H1 (cell line): ENCODE measurements around the gene PKM. TPM values are rescaled to one million over a fixed set of nuclear protein-coding genes. Genes with fewer than 3 reads are reported as not detected.

Experiments used
- CTCF ChIA-PET: fragments of 300-600 bp; sonication (Branson Sonifier 250); formaldehyde crosslinking; loops from one replicate; lab custom pipeline; 2021; ENCODE audit not compliant: partially characterized antibody; lab: Charles Lee
- POLR2A ChIA-PET: fragments of 300-600 bp; sonication (Branson Sonifier 250); formaldehyde crosslinking; loops from one replicate; lab custom pipeline; 2021; ENCODE audit warnings: inconsistent platforms; ENCODE audit not compliant: partially characterized antibody; lab: Charles Lee
- DNase-seq, 2 experiments: peaks; one replicate each; pipeline versions ENCODE4 v3.0.0 to v3.0.0-alpha.2; 2010 to 2022; ENCODE audit warnings: low spot score in 2 of 2, low read depth in 1 of 2, mixed read lengths in 1 of 2
- FAIRE-seq: peaks from 2 replicates; lab custom pipeline; 2011; peaks lifted over from hg19 to GRCh38; lab: Jason Lieb, UNC
- H2AFZ ChIP-seq: 2 replicates; pipeline ENCODE4 v1.8.1; 2012; ENCODE audit warnings: low read length, inconsistent platforms
- H2AK5ac ChIP-seq: 2 replicates; pipeline ENCODE4 v1.6.1; 2013; ENCODE audit warnings: low read depth, low read length
- H2BK120ac ChIP-seq: replicated peaks from 2 replicates; pipeline ENCODE3; 2013; ENCODE audit warnings: low read depth, low read length, inconsistent platforms
- H2BK12ac ChIP-seq: 2 replicates; pipeline ENCODE4 v1.6.1; 2013; ENCODE audit warnings: low read depth, low read length
- H2BK15ac ChIP-seq: 2 replicates; pipeline ENCODE4 v1.6.1; 2013; ENCODE audit warnings: low read length
- H2BK20ac ChIP-seq: 2 replicates; pipeline ENCODE4 v1.6.1; 2013; ENCODE audit warnings: low read length
- H2BK5ac ChIP-seq: 2 replicates; pipeline ENCODE4 v1.6.1; 2013; ENCODE audit warnings: low read depth, low read length
- H3K14ac ChIP-seq: 2 replicates; pipeline ENCODE4 v1.6.1; 2013; ENCODE audit warnings: inconsistent platforms; ENCODE audit not compliant: insufficient read length
- H3K18ac ChIP-seq: 2 replicates; pipeline ENCODE4 v1.6.1; 2013; ENCODE audit warnings: low read length; ENCODE audit errors: extremely low read depth
- H3K23ac ChIP-seq: 2 replicates; pipeline ENCODE4 v1.6.1; 2013; ENCODE audit warnings: inconsistent platforms; ENCODE audit not compliant: insufficient read length
- H3K23me2 ChIP-seq: 2 replicates; pipeline ENCODE4 v1.6.1; 2013; ENCODE audit warnings: low read depth, low read length
- H3K27ac ChIP-seq: 2 replicates; pipeline ENCODE4 v1.6.1; 2011; ENCODE audit warnings: low read depth, low read length, inconsistent platforms
- H3K27me3 ChIP-seq, 4 experiments: replicated peaks in 1 of 4; 1 replicate in 1 of 4; 2 replicates in 3 of 4; pipeline versions ENCODE4 v1.6.1 to v1.8.1; 2011 to 2013; ENCODE audit warnings: low read length in 3 of 4, mild to moderate bottlenecking in 3 of 4, inconsistent platforms in 2 of 4, mixed read lengths in 2 of 4, moderate library complexity in 1 of 4; ENCODE audit not compliant: control insufficient read depth in 3 of 4, insufficient read depth in 3 of 4; ENCODE audit errors: extremely low read depth in 1 of 4
- H3K36me3 ChIP-seq, 4 experiments: 2 replicates each; pipeline versions ENCODE4 v1.6.1 to v1.8.1; 2011 to 2013; ENCODE audit warnings: mild to moderate bottlenecking in 4 of 4, low read length in 3 of 4, moderate library complexity in 2 of 4, control low read depth in 1 of 4, inconsistent platforms in 1 of 4; ENCODE audit not compliant: insufficient read depth in 4 of 4, control insufficient read depth in 2 of 4
- H3K4ac ChIP-seq: replicated peaks from 2 replicates; pipeline ENCODE3; 2013; ENCODE audit warnings: low read length, low read depth, mixed read lengths, inconsistent platforms; ENCODE audit not compliant: insufficient read length
- H3K4me1 ChIP-seq, 4 experiments: replicated peaks in 1 of 4; 1 replicate in 1 of 4; 2 replicates in 3 of 4; pipeline versions ENCODE4 v1.6.1 to v1.8.1; 2011 to 2013; ENCODE audit warnings: low read length in 3 of 4, inconsistent platforms in 2 of 4, mixed read lengths in 1 of 4; ENCODE audit not compliant: insufficient read depth in 4 of 4, control insufficient read depth in 3 of 4
- H3K4me2 ChIP-seq, 2 experiments: 2 replicates each; pipeline versions ENCODE4 v1.6.1 to v1.8.1; 2011 to 2013; ENCODE audit warnings: low read depth in 2 of 2, low read length in 2 of 2, control low read depth in 1 of 2, inconsistent platforms in 1 of 2, mild to moderate bottlenecking in 1 of 2; ENCODE audit not compliant: insufficient read depth in 1 of 2
- H3K4me3 ChIP-seq, 4 experiments: fragments of 200-600, 300-600 bp in 1 of 4; sonication (generic), shearing (Covaris generic), sonication (Bioruptor Twin) in 1 of 4; 2 replicates each; pipeline versions ENCODE4 v1.5.1 to v1.8.1; 2011 to 2016; ENCODE audit warnings: low read length in 4 of 4, low read depth in 3 of 4, control low read depth in 2 of 4, inconsistent platforms in 2 of 4, mild to moderate bottlenecking in 2 of 4, mixed read lengths in 1 of 4, moderate library complexity in 1 of 4; ENCODE audit not compliant: insufficient read depth in 2 of 4; ENCODE audit errors: extremely low read depth in 1 of 4
- H3K56ac ChIP-seq: replicated peaks from 2 replicates; pipeline ENCODE3; 2013; ENCODE audit warnings: low read depth, mild to moderate bottlenecking, mixed read lengths, low read length, inconsistent platforms; ENCODE audit not compliant: insufficient read length
- H3K79me1 ChIP-seq: 2 replicates; pipeline ENCODE4 v1.6.1; 2013; ENCODE audit warnings: low read depth, low read length, control low read depth
- H3K79me2 ChIP-seq, 2 experiments: 2 replicates each; pipeline versions ENCODE4 v1.6.1 to v1.8.1; 2012 to 2013; ENCODE audit warnings: low read length in 2 of 2, mild to moderate bottlenecking in 2 of 2, inconsistent platforms in 1 of 2; ENCODE audit not compliant: insufficient read depth in 2 of 2, control insufficient read depth in 1 of 2
- H3K9ac ChIP-seq, 4 experiments: replicated peaks in 1 of 4; 1 replicate in 1 of 4; 2 replicates in 3 of 4; pipeline versions ENCODE4 v1.6.1 to v1.8.1; 2011 to 2013; ENCODE audit warnings: low read depth in 3 of 4, low read length in 3 of 4, control low read depth in 2 of 4, mild to moderate bottlenecking in 2 of 4, moderate library complexity in 2 of 4, inconsistent platforms in 1 of 4; ENCODE audit errors: extremely low read depth in 1 of 4
- H3K9me3 ChIP-seq, 2 experiments: 2 replicates each; pipeline versions ENCODE4 v1.6.1 to v1.8.1; 2012 to 2013; ENCODE audit warnings: mild to moderate bottlenecking in 2 of 2, moderate library complexity in 2 of 2, control low read depth in 1 of 2, inconsistent platforms in 1 of 2, low read depth in 1 of 2, low read length in 1 of 2, mixed read lengths in 1 of 2; ENCODE audit not compliant: insufficient read depth in 2 of 2
- H4K20me1 ChIP-seq, 2 experiments: replicated peaks in 1 of 2; 2 replicates each; pipeline versions ENCODE3 to v1.8.1; 2011 to 2013; ENCODE audit warnings: inconsistent platforms in 2 of 2, low read length in 2 of 2, mild to moderate bottlenecking in 1 of 2; ENCODE audit not compliant: insufficient read depth in 2 of 2, control insufficient read depth in 1 of 2
- H4K5ac ChIP-seq: 2 replicates; pipeline ENCODE4 v1.6.1; 2013; ENCODE audit warnings: low read length, low read depth, mixed read lengths, inconsistent platforms; ENCODE audit not compliant: insufficient read length
- H4K8ac ChIP-seq: 2 replicates; pipeline ENCODE4 v1.8.0; 2013; ENCODE audit warnings: mild to moderate bottlenecking, moderate library complexity, low read length, inconsistent platforms; ENCODE audit not compliant: insufficient read depth; ENCODE audit errors: extremely low read depth
- H4K91ac ChIP-seq: replicated peaks from 2 replicates; pipeline ENCODE3; 2013; ENCODE audit warnings: low read length, mixed read lengths, inconsistent platforms; ENCODE audit not compliant: insufficient read length
- BCL11A ChIP-seq, 2 experiments: IDR thresholded peaks; one replicate each; pipeline ENCODE4 v1.6.1; 2011; ENCODE audit warnings: low read depth in 2 of 2, low read length in 2 of 2, mild to moderate bottlenecking in 2 of 2
- BRCA1 ChIP-seq: IDR thresholded peaks from 2 replicates; pipeline ENCODE4 v1.6.1; 2012; ENCODE audit warnings: low read depth, low read length, improper control_type of control experiment
- CHD1 ChIP-seq: IDR thresholded peaks from 2 replicates; pipeline ENCODE4 v1.6.1; 2012; ENCODE audit warnings: low read depth, low read length, improper control_type of control experiment
- FOSL1 ChIP-seq: IDR thresholded peaks from 2 replicates; pipeline ENCODE4 v1.6.1; 2011; ENCODE audit warnings: mild to moderate bottlenecking, low read depth, low read length, moderate library complexity; ENCODE audit not compliant: insufficient read depth
- JUND ChIP-seq: IDR thresholded peaks from 2 replicates; pipeline ENCODE4 v1.6.1; 2011; ENCODE audit warnings: mild to moderate bottlenecking, improper control_type of control experiment, low read length
- MAFK ChIP-seq: IDR thresholded peaks from 2 replicates; pipeline ENCODE4 v1.6.1; 2012; ENCODE audit warnings: low read depth, mild to moderate bottlenecking, improper control_type of control experiment, low read length
- PHF8 ChIP-seq: fragments of 200-600 bp; sonication (generic); conservative IDR thresholded peaks from 2 replicates; pipeline ENCODE4 v1.7.1; 2012; ENCODE audit warnings: low read depth, mild to moderate bottlenecking, inconsistent platforms, low read length, moderate library complexity
- POU5F1 ChIP-seq: IDR thresholded peaks from 2 replicates; pipeline ENCODE4 v1.6.1; 2011; ENCODE audit warnings: low read depth, mild to moderate bottlenecking, low read length, moderate library complexity
- RAD21 ChIP-seq, 2 experiments: IDR thresholded peaks in 1 of 2; conservative IDR thresholded peaks in 1 of 2; 2 replicates each; pipeline ENCODE4 v1.6.1; 2011; ENCODE audit warnings: low read depth in 2 of 2, low read length in 2 of 2, improper control_type of control experiment in 1 of 2, inconsistent platforms in 1 of 2, mild to moderate bottlenecking in 1 of 2, moderate library complexity in 1 of 2
- RFX5 ChIP-seq: IDR thresholded peaks from 2 replicates; pipeline ENCODE4 v1.6.1; 2011; ENCODE audit warnings: low read depth, low read length, improper control_type of control experiment, borderline replicate concordance
- SAP30 ChIP-seq: fragments of 300-600 bp; sonication (generic); IDR thresholded peaks from 2 replicates; pipeline ENCODE4 v1.7.1; 2012; ENCODE audit warnings: low read length, moderate library complexity, mild to moderate bottlenecking, inconsistent platforms; ENCODE audit not compliant: insufficient read depth, insufficient replicate concordance
- SIRT6 ChIP-seq: IDR thresholded peaks from one replicate; pipeline ENCODE4 v1.7.1; 2012; ENCODE audit warnings: low read length, inconsistent platforms
- SIX5 ChIP-seq: IDR thresholded peaks from 2 replicates; pipeline ENCODE4 v1.6.1; 2011; ENCODE audit warnings: mild to moderate bottlenecking, low read depth, low read length
- YY1 ChIP-seq: IDR thresholded peaks from 2 replicates; pipeline ENCODE4 v1.6.1; 2011; ENCODE audit warnings: low read depth, mild to moderate bottlenecking, low read length
- WGBS, 2 experiments: shearing (Covaris generic) in 1 of 2; methylation state at CpG; one replicate each; pipeline versions ENCODE4 v1.1.6 to v1.1.7; 2013 to 2015; ENCODE audit warnings: low lambda C conversion rate in 2 of 2, mixed read lengths in 2 of 2, inconsistent platforms in 1 of 2, low coverage in 1 of 2, missing lambda C conversion rate in 1 of 2; ENCODE audit not compliant: insufficient replicate concordance in 2 of 2, insufficient coverage in 1 of 2, insufficient read length in 1 of 2; ENCODE audit errors: extremely low coverage in 1 of 2, missing lambda C conversion rate in 1 of 2; 5-methylcytosine and 5-hydroxymethylcytosine counted together
- polyA plus RNA-seq, 7 experiments: library from polyadenylated mRNA; depleted of rRNA in 3 of 7; stranded (reverse) in 5 of 7; unstranded in 2 of 7; fragments of >200 nt in 5 of 7; fragments of 200-250 nt in 2 of 7; gene quantifications; 1 replicate in 5 of 7; 2 replicates in 1 of 7; 4 replicates in 1 of 7; pipeline versions ENCODE4 v1.2.1 to v1.2.3, GENCODE V29; 2011 to 2013; ENCODE audit warnings: missing spikeins in 2 of 7, mixed read lengths in 2 of 7
- total RNA-seq: library from RNA; stranded (reverse); fragmentation: NEBNext Ultra II Directional; extraction: Animal tissue kit (Norgen Biotek cat#: 25700); gene quantifications from 2 replicates; pipeline ENCODE4 v1.2.1, GENCODE V29; 2021

Gene PKM
- total and polyA plus RNA-seq, 2 of the 8 experiments (the other 6 are each of a cell fraction or from before 2014, with no cell fraction given): 780 to 856 TPM

GRCh38 chr15:72227720-72228119 is 3.3 kb downstream of the PKM start:
- Histone ChIP-seq H2AK5ac (no peak overlapping the region), H3K4me3 (peak overlapping the region in 1 of 4 experiments; percentile 99; a peak in 1 of 8 replicates), H3K4ac (no peak overlapping the region), H4K5ac (no peak overlapping the region), H3K27me3 (peaks cover 0 to 6% (median 5%) of the 10 kb centered on the region in 4 experiments; a peak in 3 of 7 replicates), H4K20me1 (peaks cover 46% of the 10 kb centered on the region in 2 experiments), H3K56ac (no peak overlapping the region), H3K4me2 (peak overlapping the region in 1 of 2 experiments; percentile 99; a peak in 1 of 4 replicates), H3K27ac (no peak overlapping the region), H2BK5ac (no peak overlapping the region), H3K23me2 (peaks cover 12% of the 10 kb centered on the region), H3K23ac (no peak overlapping the region), H3K9ac (no peak overlapping the region), H3K9me3 (no peaks in the 10 kb centered on the region), H2BK12ac (no peak overlapping the region), H3K79me1 (peaks cover 16% of the 10 kb centered on the region), H3K18ac (no peak overlapping the region), H2BK20ac (no peak overlapping the region), H2AFZ (no peak overlapping the region), H4K8ac (no peak overlapping the region), H3K36me3 (peaks cover 0 to 17% (median 5%) of the 10 kb centered on the region in 4 experiments; a peak in 2 of 8 replicates), H4K91ac (no peak overlapping the region), H2BK15ac (no peak overlapping the region), H3K79me2 (peaks cover 53 to 76% of the 10 kb centered on the region in 2 experiments), H2BK120ac (no peak overlapping the region), H3K14ac (no peak overlapping the region), H3K4me1 (peaks cover 6 to 26% (median 20%) of the 10 kb centered on the region in 4 experiments)
- WGBS, 2 experiments: 96% methylated on average over 4 of the region's 4 CpGs; no CpG with 5 or more reads in 1 of the 2 experiments
- FAIRE-seq: no peak
- POLR2A ChIA-PET: interaction anchor here (1.1 to 2.5 kb wide), 8 partner anchors 10 to 44 kb away, joined by 3 to 21 read pairs (median 6); partner anchors contain the start of gene GRAMD2A
- CTCF ChIA-PET: interaction anchor here (0.6 to 3.3 kb wide), 6 partner anchors 10 to 506 kb away, joined by 3 to 32 read pairs (median 8); no protein-coding TSS in a partner anchor
- DNase-seq: no peak
- TF ChIP-seq CHD1 (no peak), FOSL1 (no peak), SIRT6 (no peak), JUND (no peak), POU5F1 (no peak), BCL11A (IDR thresholded peaks at IDR 0.05; ENCODE audit: low read depth in 2 of 2, low read length in 2 of 2) (no peak), SIX5 (no peak), PHF8 (no peak), BRCA1 (no peak), RFX5 (no peak), SAP30 (no peak), YY1 (no peak), RAD21 (IDR thresholded peaks at IDR 0.05 in 1 of 2, conservative IDR thresholded peaks at IDR 0.05 in 1 of 2; ENCODE audit: low read depth in 2 of 2, low read length in 2 of 2) (no peak), MAFK (no peak)
